GM12878 (cell line): ENCODE data around the gene GZMM. TPM values are rescaled to one million over a fixed set of nuclear protein-coding genes. Genes with fewer than 3 reads are reported as not detected.

ENCODE experiments used
- E2F8 ChIP-seq: fragments of 450-650 bp; IDR thresholded peaks from 2 replicates; pipeline ENCODE4 v1.6.1; 2018; ENCODE audit warnings: mild to moderate bottlenecking, low read depth, moderate library complexity; ENCODE audit not compliant: partially characterized antibody
- IRF4 ChIP-seq: IDR thresholded peaks from 2 replicates; pipeline ENCODE4 v1.6.1; 2011; ENCODE audit warnings: low read depth, low read length
- MXI1 ChIP-seq: fragments of 150-350 bp; IDR thresholded peaks from 2 replicates; pipeline ENCODE4 v1.6.1; 2011; ENCODE audit warnings: low read depth, mild to moderate bottlenecking, inconsistent platforms, low read length, improper control_type of control experiment
- MYB ChIP-seq: fragments of 150-350 bp; IDR thresholded peaks from 2 replicates; pipeline ENCODE4 v1.6.1; 2014; ENCODE audit warnings: mild to moderate bottlenecking, low read depth, low read length, borderline replicate concordance
- PAX8 ChIP-seq: fragments of 450-650 bp; IDR thresholded peaks from 2 replicates; pipeline ENCODE4 v1.6.1; 2017; ENCODE audit warnings: mild to moderate bottlenecking, moderate library complexity
- POLR2AphosphoS2 ChIP-seq: IDR thresholded peaks from 2 replicates; pipeline ENCODE4 v1.6.1; 2011; ENCODE audit warnings: low read depth, mild to moderate bottlenecking, low read length, improper control_type of control experiment, moderate library complexity
- POU2F2 ChIP-seq: IDR thresholded peaks from 3 replicates; pipeline ENCODE4 v1.6.1; 2011; ENCODE audit warnings: low read depth, mild to moderate bottlenecking, low read length, borderline replicate concordance
- SMAD5 ChIP-seq: IDR thresholded peaks from 2 replicates; pipeline ENCODE4 v1.6.1; 2016; ENCODE audit warnings: antibody characterized with exemption, low read depth
- ZNF622 ChIP-seq: fragments of 450-650 bp; IDR thresholded peaks from 2 replicates; pipeline ENCODE4 v1.6.1; 2017; ENCODE audit warnings: mild to moderate bottlenecking, inconsistent platforms
- ZNF687 ChIP-seq: fragments of 450-650 bp; IDR thresholded peaks from 2 replicates; pipeline ENCODE4 v1.6.1; 2017; ENCODE audit warnings: mild to moderate bottlenecking, moderate library complexity
- ZZZ3 ChIP-seq: IDR thresholded peaks from 2 replicates; pipeline ENCODE4 v1.6.1; 2011; ENCODE audit warnings: low read depth; ENCODE audit not compliant: control insufficient read depth, insufficient read length
- polyA plus RNA-seq, 11 experiments: library from polyadenylated mRNA; depleted of rRNA in 4 of 11; unstranded in 6 of 11; stranded (reverse) in 5 of 11; fragments of >200 nt; fragmentation: Nextera tagmentation in 4 of 11; fragmentation: Illumina TruSeq in 1 of 11; extraction: Ambion mirVana in 4 of 11; extraction: Trizol in 1 of 11; gene quantifications; 1 replicate in 1 of 11; 2 replicates in 10 of 11; pipeline versions ENCODE4 v1.2.1 to v1.2.3, GENCODE V29; 2011 to 2016; ENCODE audit warnings: inconsistent platforms in 2 of 11, missing spikeins in 2 of 11, low read depth in 1 of 11
- total RNA-seq, 4 experiments: library from RNA; depleted of rRNA in 3 of 4; stranded (reverse); fragments of >200 nt in 3 of 4; fragmentation: Illumina TruSeq in 1 of 4; extraction: Trizol in 1 of 4; gene quantifications; 2 replicates each; pipeline versions ENCODE4 v1.2.1 to v1.2.3, GENCODE V29; 2013 to 2021
- TF ChIP-seq, protein P1 (sequence below): IDR thresholded peaks from 2 replicates; pipeline ENCODE4 v1.6.1; 2011; ENCODE audit warnings: low read depth, mild to moderate bottlenecking, low read length, moderate library complexity, borderline replicate concordance; ENCODE audit errors: extremely low read depth
- TF ChIP-seq, protein P2 (sequence below): IDR thresholded peaks from 2 replicates; pipeline ENCODE4 v1.6.1; 2012; ENCODE audit warnings: improper control_type of control experiment, low read depth, low read length; ENCODE audit not compliant: insufficient replicate concordance
- TF ChIP-seq, protein P3 (sequence below): fragments of 450-650 bp; IDR thresholded peaks from 2 replicates; pipeline ENCODE4 v1.6.1; 2017; ENCODE audit warnings: low read depth, mild to moderate bottlenecking, moderate library complexity

The GZMM gene
- total and polyA plus RNA-seq, 10 of the 15 experiments (the other 5 are each of a cell fraction or from before 2014, with no cell fraction given): 0.09 to 0.48 (median 0.23) TPM; not detected in 7

- TF ChIP-seq POLR2AphosphoS2: peak; percentile 94
- TF ChIP-seq, protein P1, sequence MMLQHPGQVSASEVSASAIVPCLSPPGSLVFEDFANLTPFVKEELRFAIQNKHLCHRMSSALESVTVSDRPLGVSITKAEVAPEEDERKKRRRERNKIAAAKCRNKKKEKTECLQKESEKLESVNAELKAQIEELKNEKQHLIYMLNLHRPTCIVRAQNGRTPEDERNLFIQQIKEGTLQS: no peak
- TF ChIP-seq, protein P2, sequence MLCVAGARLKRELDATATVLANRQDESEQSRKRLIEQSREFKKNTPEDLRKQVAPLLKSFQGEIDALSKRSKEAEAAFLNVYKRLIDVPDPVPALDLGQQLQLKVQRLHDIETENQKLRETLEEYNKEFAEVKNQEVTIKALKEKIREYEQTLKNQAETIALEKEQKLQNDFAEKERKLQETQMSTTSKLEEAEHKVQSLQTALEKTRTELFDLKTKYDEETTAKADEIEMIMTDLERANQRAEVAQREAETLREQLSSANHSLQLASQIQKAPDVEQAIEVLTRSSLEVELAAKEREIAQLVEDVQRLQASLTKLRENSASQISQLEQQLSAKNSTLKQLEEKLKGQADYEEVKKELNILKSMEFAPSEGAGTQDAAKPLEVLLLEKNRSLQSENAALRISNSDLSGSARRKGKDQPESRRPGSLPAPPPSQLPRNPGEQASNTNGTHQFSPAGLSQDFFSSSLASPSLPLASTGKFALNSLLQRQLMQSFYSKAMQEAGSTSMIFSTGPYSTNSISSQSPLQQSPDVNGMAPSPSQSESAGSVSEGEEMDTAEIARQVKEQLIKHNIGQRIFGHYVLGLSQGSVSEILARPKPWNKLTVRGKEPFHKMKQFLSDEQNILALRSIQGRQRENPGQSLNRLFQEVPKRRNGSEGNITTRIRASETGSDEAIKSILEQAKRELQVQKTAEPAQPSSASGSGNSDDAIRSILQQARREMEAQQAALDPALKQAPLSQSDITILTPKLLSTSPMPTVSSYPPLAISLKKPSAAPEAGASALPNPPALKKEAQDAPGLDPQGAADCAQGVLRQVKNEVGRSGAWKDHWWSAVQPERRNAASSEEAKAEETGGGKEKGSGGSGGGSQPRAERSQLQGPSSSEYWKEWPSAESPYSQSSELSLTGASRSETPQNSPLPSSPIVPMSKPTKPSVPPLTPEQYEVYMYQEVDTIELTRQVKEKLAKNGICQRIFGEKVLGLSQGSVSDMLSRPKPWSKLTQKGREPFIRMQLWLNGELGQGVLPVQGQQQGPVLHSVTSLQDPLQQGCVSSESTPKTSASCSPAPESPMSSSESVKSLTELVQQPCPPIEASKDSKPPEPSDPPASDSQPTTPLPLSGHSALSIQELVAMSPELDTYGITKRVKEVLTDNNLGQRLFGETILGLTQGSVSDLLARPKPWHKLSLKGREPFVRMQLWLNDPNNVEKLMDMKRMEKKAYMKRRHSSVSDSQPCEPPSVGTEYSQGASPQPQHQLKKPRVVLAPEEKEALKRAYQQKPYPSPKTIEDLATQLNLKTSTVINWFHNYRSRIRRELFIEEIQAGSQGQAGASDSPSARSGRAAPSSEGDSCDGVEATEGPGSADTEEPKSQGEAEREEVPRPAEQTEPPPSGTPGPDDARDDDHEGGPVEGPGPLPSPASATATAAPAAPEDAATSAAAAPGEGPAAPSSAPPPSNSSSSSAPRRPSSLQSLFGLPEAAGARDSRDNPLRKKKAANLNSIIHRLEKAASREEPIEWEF: no peak
- no peak for TF ChIP-seq ZNF622
- TF ChIP-seq E2F8: peak; percentile 21
- TF ChIP-seq MYB: peak; percentile 3; the same call in 1 of the 2 replicates
- TF ChIP-seq, protein P3, sequence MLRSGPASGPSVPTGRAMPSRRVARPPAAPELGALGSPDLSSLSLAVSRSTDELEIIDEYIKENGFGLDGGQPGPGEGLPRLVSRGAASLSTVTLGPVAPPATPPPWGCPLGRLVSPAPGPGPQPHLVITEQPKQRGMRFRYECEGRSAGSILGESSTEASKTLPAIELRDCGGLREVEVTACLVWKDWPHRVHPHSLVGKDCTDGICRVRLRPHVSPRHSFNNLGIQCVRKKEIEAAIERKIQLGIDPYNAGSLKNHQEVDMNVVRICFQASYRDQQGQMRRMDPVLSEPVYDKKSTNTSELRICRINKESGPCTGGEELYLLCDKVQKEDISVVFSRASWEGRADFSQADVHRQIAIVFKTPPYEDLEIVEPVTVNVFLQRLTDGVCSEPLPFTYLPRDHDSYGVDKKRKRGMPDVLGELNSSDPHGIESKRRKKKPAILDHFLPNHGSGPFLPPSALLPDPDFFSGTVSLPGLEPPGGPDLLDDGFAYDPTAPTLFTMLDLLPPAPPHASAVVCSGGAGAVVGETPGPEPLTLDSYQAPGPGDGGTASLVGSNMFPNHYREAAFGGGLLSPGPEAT: no peak
- peak; percentile 63; the same call in 1 of the 3 replicates for TF ChIP-seq POU2F2
- no peak for TF ChIP-seq PAX8
- TF ChIP-seq IRF4: no peak
- TF ChIP-seq ZNF687: no peak
- no peak for TF ChIP-seq ZZZ3
- TF ChIP-seq SMAD5: no peak
- no peak for TF ChIP-seq MXI1
Observed at GRCh38 chr19:584240-585001, 40.6 kb downstream of the GZMM start (continued).
